Mononuclear cell (primary cell): ENCODE results near the gene PRKACB. TPM values are rescaled to one million over a fixed set of nuclear protein-coding genes. Genes with fewer than 3 reads are reported as not detected.

Experiments used
- H3K27me3 ChIP-seq: 2 replicates; pipeline ENCODE4 v1.6.0; 2011; ENCODE audit warnings: low read length, control low read depth; ENCODE audit not compliant: insufficient read depth
- H3K4me1 ChIP-seq: 2 replicates; pipeline ENCODE4 v1.5.1; 2011; ENCODE audit warnings: mild to moderate bottlenecking, low read length, control low read depth; ENCODE audit not compliant: insufficient read depth
- H3K4me3 ChIP-seq: 2 replicates; pipeline ENCODE4 v1.5.1; 2011; ENCODE audit warnings: mild to moderate bottlenecking, low read length, moderate library complexity
- H3K9me3 ChIP-seq: 2 replicates; pipeline ENCODE4 v1.5.1; 2011; ENCODE audit warnings: low read depth, mild to moderate bottlenecking, control low read depth, low read length
- total RNA-seq: library from RNA; depleted of rRNA; stranded (reverse); fragments of >200 nt; gene quantifications from one replicate; pipeline ENCODE4 v1.2.3, GENCODE V29; 2012

The PRKACB gene
- total RNA-seq, 1 donor: 57.8 TPM

GRCh38 chr1:84168783-84169182 lies 24.7 kb downstream of the PRKACB start:
- no peak overlapping the region for H3K4me3 ChIP-seq
- no peaks in the 10 kb centered on the region for H3K27me3 ChIP-seq
- no peaks in the 10 kb centered on the region for H3K4me1 ChIP-seq
- H3K9me3 ChIP-seq: no peaks in the 10 kb centered on the region

- Histone ChIP-seq H3K27me3 (no peaks in the 10 kb centered on the region), H3K4me3 (no peak overlapping the region), H3K4me1 (peaks cover 3% of the 10 kb centered on the region), H3K9me3 (no peaks in the 10 kb centered on the region)
Measured at GRCh38 chr1:84170171-84170570, 26.1 kb downstream of the PRKACB start.

GRCh38 chr1:84171481-84171880 lies 27.4 kb downstream of the PRKACB start:
- Histone ChIP-seq H3K27me3 (no peaks in the 10 kb centered on the region), H3K4me3 (no peak overlapping the region), H3K4me1 (peaks cover 3% of the 10 kb centered on the region), H3K9me3 (no peaks in the 10 kb centered on the region)

GRCh38 chr1:84174051-84174556 lies 30.0 kb downstream of the PRKACB start:
- Histone ChIP-seq H3K4me3 (no peak overlapping the region), H3K9me3 (no peaks in the 10 kb centered on the region), H3K27me3 (no peaks in the 10 kb centered on the region), H3K4me1 (peaks cover 7% of the 10 kb centered on the region)

GRCh38 chr1:84181350-84182005 lies 37.4 kb downstream of the PRKACB start:
- no peaks in the 10 kb centered on the region for H3K9me3 ChIP-seq
- no peak overlapping the region for H3K4me3 ChIP-seq
- H3K4me1 ChIP-seq: peaks cover 3% of the 10 kb centered on the region
- no peaks in the 10 kb centered on the region for H3K27me3 ChIP-seq

GRCh38 chr1:84190455-84190854 lies 46.4 kb downstream of the PRKACB start:
- Histone ChIP-seq H3K4me3 (no peak overlapping the region), H3K4me1 (no peaks in the 10 kb centered on the region), H3K27me3 (no peaks in the 10 kb centered on the region), H3K9me3 (peaks cover 40% of the 10 kb centered on the region)

- Histone ChIP-seq H3K9me3 (peaks cover 40% of the 10 kb centered on the region), H3K27me3 (no peaks in the 10 kb centered on the region), H3K4me1 (no peaks in the 10 kb centered on the region), H3K4me3 (no peak overlapping the region)
Measured at GRCh38 chr1:84192681-84193080, 48.6 kb downstream of the PRKACB start.

- H3K4me3 ChIP-seq: no peak overlapping the region
- no peaks in the 10 kb centered on the region for H3K9me3 ChIP-seq
- H3K4me1 ChIP-seq: no peaks in the 10 kb centered on the region
- H3K27me3 ChIP-seq: no peaks in the 10 kb centered on the region
Measured at GRCh38 chr1:84198832-84199231, 54.8 kb downstream of the PRKACB start.

GRCh38 chr1:84199257-84199656 lies 55.2 kb downstream of the PRKACB start:
- Histone ChIP-seq H3K9me3 (no peaks in the 10 kb centered on the region), H3K4me1 (no peaks in the 10 kb centered on the region), H3K4me3 (no peak overlapping the region), H3K27me3 (no peaks in the 10 kb centered on the region)

- Histone ChIP-seq H3K4me1 (no peaks in the 10 kb centered on the region), H3K4me3 (no peak overlapping the region), H3K9me3 (no peaks in the 10 kb centered on the region), H3K27me3 (no peaks in the 10 kb centered on the region)
Measured at GRCh38 chr1:84202126-84202525, 58.1 kb downstream of the PRKACB start.

GRCh38 chr1:84206375-84206774 lies 62.3 kb downstream of the PRKACB start:
- no peak overlapping the region for H3K4me3 ChIP-seq
- no peaks in the 10 kb centered on the region for H3K4me1 ChIP-seq
- no peaks in the 10 kb centered on the region for H3K27me3 ChIP-seq
- H3K9me3 ChIP-seq: no peaks in the 10 kb centered on the region

- no peaks in the 10 kb centered on the region for H3K9me3 ChIP-seq
- no peaks in the 10 kb centered on the region for H3K4me1 ChIP-seq
- H3K4me3 ChIP-seq: no peak overlapping the region
- no peaks in the 10 kb centered on the region for H3K27me3 ChIP-seq
Measured at GRCh38 chr1:84208935-84209334, 64.9 kb downstream of the PRKACB start.

- Histone ChIP-seq H3K9me3 (no peaks in the 10 kb centered on the region), H3K4me3 (no peak overlapping the region), H3K27me3 (no peaks in the 10 kb centered on the region), H3K4me1 (no peaks in the 10 kb centered on the region)
Measured at GRCh38 chr1:84214115-84214956, 70.3 kb downstream of the PRKACB start.

GRCh38 chr1:84217239-84217638 lies 73.2 kb downstream of the PRKACB start:
- Histone ChIP-seq H3K4me1 (no peaks in the 10 kb centered on the region), H3K4me3 (no peak overlapping the region), H3K9me3 (no peaks in the 10 kb centered on the region), H3K27me3 (no peaks in the 10 kb centered on the region)

- peaks cover 7% of the 10 kb centered on the region for H3K4me1 ChIP-seq
- H3K4me3 ChIP-seq: no peak overlapping the region
- H3K9me3 ChIP-seq: peaks cover 5% of the 10 kb centered on the region
- H3K27me3 ChIP-seq: no peaks in the 10 kb centered on the region
Measured at GRCh38 chr1:84223751-84224432, 79.8 kb downstream of the PRKACB start.
